AG09319 (cell line): Measurements from ENCODE around the gene STARD3NL.

ENCODE experiments used
- DNase-seq: peaks from one replicate; pipeline ENCODE4 v3.0.0-alpha.2; 2010; ENCODE audit warnings: low read depth; ENCODE audit errors: extremely low read depth
- TF ChIP-seq, protein P1 (sequence below): IDR thresholded peaks from 2 replicates; pipeline ENCODE4 v1.5.1; 2011; ENCODE audit warnings: low read depth, mild to moderate bottlenecking, inconsistent platforms, low read length, moderate library complexity

STARD3NL gene

DNA sequence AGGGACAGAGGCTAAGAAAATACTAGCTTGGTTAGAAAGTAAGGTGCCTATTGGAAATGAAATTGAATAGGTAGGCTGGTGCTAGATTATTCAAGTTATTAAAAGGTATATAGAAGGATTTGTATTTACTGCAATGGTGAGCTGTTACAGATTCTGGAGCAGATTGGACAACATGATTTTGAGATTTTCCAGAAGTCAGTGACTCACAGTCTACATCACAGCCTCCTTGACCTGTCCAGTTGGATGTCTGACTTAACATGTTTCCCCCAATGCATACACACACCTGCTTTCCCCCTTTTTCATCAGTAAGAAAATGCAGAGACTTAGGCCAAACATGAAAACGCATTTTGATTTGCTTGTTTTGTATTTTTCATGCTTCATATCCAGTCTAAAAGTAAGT, 33.4 kb downstream of the STARD3NL start:
- no peak for DNase-seq
- TF ChIP-seq, protein P1, sequence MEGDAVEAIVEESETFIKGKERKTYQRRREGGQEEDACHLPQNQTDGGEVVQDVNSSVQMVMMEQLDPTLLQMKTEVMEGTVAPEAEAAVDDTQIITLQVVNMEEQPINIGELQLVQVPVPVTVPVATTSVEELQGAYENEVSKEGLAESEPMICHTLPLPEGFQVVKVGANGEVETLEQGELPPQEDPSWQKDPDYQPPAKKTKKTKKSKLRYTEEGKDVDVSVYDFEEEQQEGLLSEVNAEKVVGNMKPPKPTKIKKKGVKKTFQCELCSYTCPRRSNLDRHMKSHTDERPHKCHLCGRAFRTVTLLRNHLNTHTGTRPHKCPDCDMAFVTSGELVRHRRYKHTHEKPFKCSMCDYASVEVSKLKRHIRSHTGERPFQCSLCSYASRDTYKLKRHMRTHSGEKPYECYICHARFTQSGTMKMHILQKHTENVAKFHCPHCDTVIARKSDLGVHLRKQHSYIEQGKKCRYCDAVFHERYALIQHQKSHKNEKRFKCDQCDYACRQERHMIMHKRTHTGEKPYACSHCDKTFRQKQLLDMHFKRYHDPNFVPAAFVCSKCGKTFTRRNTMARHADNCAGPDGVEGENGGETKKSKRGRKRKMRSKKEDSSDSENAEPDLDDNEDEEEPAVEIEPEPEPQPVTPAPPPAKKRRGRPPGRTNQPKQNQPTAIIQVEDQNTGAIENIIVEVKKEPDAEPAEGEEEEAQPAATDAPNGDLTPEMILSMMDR: no peak

DNA sequence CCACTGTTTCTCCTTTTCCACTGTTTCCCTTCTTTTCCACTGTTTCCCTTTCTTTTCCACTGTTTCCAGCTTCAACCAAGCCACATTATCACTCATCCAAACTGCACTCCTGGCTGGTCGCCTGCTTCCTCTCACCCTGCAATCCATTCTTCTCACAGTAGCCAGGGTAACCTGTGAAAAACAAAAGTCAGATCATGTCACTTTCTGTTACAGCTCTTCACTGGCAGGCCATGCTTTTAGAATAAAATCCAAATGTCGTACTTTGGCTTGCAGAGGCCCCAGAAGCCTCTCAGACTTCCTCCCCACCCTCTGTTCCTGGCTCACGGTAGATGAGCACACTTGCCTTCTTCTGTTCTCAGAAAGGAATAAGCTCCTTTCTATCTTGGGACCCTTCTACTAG, 33.9 kb downstream of the STARD3NL start:
- no peak for DNase-seq
- TF ChIP-seq, protein P1: no peak

DNA sequence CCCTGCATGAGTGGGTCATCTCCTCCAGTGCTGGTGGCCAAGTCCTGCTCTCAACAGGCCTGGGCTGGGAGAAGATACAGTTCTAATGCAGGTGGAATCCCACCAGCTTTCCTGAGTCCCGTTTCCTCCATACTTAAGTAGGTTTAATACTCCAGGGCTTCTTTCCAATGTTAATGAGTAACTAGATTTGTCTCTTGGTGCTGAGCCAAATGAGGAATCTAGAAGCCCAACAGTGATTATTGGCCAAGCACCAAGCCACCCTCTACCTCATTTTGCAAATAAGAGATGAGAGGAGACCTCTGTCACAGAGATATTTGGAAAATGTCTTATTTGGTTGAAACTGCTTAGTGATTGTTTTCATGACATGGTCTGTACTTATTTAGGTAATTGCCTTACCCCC, 37.1 kb downstream of the STARD3NL start:
- TF ChIP-seq, protein P1: no peak
- no peak for DNase-seq

DNA sequence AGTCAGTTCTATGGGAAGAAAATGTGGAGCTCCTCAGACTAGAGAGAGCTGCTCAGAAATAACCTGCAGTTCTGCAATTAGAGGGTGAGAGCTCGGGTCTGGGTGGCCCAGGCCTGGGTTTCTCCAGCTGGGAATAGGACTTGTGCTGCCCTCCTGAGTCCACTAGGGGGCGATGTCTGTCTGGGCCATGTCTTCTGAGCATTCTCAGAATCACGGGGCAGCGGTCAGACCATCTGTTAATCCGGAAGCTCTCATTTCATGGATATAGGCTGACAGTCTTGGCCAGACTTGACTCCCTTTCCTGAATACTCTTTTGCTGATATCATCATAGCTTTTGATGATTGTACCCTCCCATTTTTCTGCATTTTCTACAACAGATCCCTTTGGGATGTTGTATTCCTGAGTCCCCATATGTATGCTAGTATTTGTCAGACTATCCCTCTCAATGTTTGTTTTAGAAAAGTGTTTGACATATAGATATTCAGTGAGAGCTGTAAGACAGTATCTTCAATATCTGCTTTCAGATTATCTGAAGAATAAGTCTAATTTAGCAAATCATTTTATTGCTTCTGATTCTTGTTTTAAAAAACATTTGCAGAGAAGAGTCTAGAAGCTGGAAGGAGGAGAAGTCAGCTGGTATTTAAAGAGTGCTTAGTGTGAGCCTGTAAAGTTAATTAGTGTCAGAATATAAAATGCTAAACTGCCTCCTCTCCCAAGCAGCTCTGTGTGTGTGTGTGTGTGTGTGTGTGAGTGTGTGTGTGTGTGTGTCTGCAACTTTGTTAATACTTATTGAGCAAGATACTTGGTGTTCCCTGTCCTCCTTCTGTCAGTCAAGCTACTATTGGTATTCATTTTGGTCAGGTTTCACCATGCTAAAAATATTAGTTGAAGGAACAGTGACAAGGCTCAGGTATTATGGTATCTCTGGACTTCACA, 38.0 kb downstream of the STARD3NL start:
- DNase-seq: peak; percentile 69
- TF ChIP-seq, protein P1: peak; percentile 99

DNA sequence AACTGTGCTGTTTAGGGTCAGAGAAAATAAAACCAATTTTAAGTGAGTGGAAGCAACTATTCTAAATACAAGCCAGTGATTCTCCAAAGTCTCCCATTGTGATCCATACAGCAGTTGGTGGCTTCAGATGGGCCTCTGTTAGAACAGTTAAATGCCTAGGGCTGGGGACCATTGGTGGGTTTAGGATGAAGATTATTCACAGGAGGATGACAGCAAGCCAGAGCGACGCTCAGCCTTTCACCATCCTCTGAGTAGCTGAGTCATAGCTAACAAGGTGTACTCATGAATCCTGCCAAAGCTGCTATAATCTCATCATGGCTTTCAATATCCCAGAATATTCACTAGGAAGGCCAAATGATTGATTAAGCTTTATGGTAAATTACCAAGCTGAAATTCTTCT, 39.6 kb downstream of the STARD3NL start:
- DNase-seq: no peak
- TF ChIP-seq, protein P1: no peak

DNA sequence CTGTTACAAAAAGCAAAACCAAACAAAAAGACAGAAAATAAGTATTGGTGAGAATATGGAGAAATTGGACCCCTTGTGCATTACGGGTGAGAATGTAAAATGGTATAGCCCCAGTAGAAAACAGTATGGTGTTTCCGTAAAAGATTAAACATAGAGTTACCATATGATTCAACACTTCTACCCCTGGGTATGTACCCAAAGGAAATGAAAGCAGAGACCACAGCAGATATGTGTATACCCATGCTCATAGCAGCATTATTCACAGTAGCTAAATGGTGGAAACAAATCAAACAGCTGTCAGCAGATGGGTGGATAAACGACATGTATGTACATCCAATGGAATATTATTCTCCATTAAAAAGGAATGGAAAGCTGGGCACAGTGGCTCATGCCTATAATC, 42.4 kb downstream of the STARD3NL start:
- TF ChIP-seq, protein P1: no peak

DNA sequence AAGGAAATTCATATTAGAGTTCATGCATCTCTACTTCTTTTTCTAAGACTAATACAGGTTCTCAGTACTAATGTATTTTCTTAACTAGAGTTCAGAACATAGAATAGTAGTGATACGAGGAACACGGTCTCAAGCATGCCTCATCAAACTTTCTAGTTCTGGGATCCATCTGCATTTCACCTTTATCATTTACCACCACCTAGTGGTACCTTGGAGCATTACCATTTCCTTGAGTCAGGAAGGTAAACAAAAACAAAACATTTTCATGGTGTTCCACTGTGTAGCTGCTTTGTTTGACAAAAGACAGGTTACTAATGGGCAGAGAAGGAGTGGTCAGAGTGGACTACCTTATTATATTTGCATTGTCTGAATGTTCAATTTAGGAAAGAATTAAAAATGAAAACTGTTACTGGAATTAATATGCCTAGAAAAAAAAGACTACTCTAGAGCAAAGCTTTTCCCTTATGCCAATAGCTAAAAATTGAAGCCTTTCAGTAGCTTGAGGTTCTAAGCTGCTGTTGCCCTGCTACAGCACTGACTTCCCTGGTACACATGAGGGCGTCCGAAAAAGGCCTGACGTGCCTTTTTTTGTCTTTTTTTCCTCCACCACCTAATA, 44.5 kb downstream of the STARD3NL start:
- peak; percentile 31 for DNase-seq

More for the DNA sequence above, 42.4 kb downstream of the STARD3NL start:
- DNase-seq: no peak

More for the DNA sequence above, 44.5 kb downstream of the STARD3NL start:
- TF ChIP-seq, protein P1: peak; percentile 78
